Caco-2 (cell line): ENCODE results near the gene SMYD3. TPM values are rescaled to one million over a fixed set of nuclear protein-coding genes. Genes with fewer than 3 reads are reported as not detected.

Experiments
- BruUV-seq: library from RNA; stranded (reverse); fragments of 400-500 nt; replicated peaks from 2 replicates; lab custom pipeline; 2021; lab: Mats Ljungman, UMichigan
- CTCF ChIA-PET: fragments of 300-600 bp; sonication (Branson Sonifier 250); formaldehyde crosslinking; loops from one replicate; lab custom pipeline; 2022; ENCODE audit warnings: antibody characterized with exemption; lab: Charles Lee
- POLR2A ChIA-PET: fragments of 300-600 bp; sonication (Branson Sonifier 250); formaldehyde crosslinking; loops from one replicate; lab custom pipeline; 2022; ENCODE audit warnings: antibody characterized with exemption; lab: Charles Lee
- DNase-seq, 2 experiments: peaks; one replicate each; pipeline versions ENCODE4 v3.0.0 to v3.0.0-alpha.2; 2020 to 2022
- H3K27me3 ChIP-seq: replicated peaks from 2 replicates; pipeline ENCODE4 v1.6.0; 2011; ENCODE audit warnings: low read length; ENCODE audit not compliant: control insufficient read depth, insufficient read depth
- H3K36me3 ChIP-seq: 2 replicates; pipeline ENCODE4 v1.5.1; 2011; ENCODE audit warnings: low read length; ENCODE audit not compliant: control insufficient read depth, insufficient read depth
- H3K4me1 ChIP-seq: fragments of 250-450 bp; sonication (Bioruptor Pico); 2 replicates; pipeline ENCODE4 v1.5.1; 2020; ENCODE audit warnings: mild to moderate bottlenecking
- H3K4me3 ChIP-seq: 2 replicates; pipeline ENCODE4 v1.5.1; 2011; ENCODE audit warnings: low read depth, mild to moderate bottlenecking, control low read depth, low read length
- H3K9me3 ChIP-seq: fragments of 250-450 bp; sonication (Bioruptor Pico); 2 replicates; pipeline ENCODE4 v1.5.1; 2020; ENCODE audit warnings: mild to moderate bottlenecking, moderate library complexity
- H3K27ac Mint-ChIP-seq: one replicate; pipeline ENCODE4 v1.8.0; 2022; ENCODE audit warnings: mixed read lengths; ENCODE audit not compliant: unreplicated experiment
- H3K27me3 Mint-ChIP-seq: one replicate; pipeline ENCODE4 v1.8.0; 2022; ENCODE audit warnings: mixed read lengths; ENCODE audit not compliant: insufficient read depth, unreplicated experiment
- H3K36me3 Mint-ChIP-seq: one replicate; pipeline ENCODE4 v1.8.0; 2022; ENCODE audit warnings: mild to moderate bottlenecking, mixed read lengths; ENCODE audit not compliant: insufficient read depth, unreplicated experiment
- H3K4me1 Mint-ChIP-seq: one replicate; pipeline ENCODE4 v1.8.0; 2022; ENCODE audit warnings: low read depth, mixed read lengths; ENCODE audit not compliant: unreplicated experiment
- H3K4me3 Mint-ChIP-seq: one replicate; pipeline ENCODE4 v1.8.0; 2022; ENCODE audit warnings: mild to moderate bottlenecking, moderate library complexity, mixed read lengths; ENCODE audit not compliant: unreplicated experiment
- H3K9me3 Mint-ChIP-seq: one replicate; pipeline ENCODE4 v1.8.0; 2022; ENCODE audit warnings: mixed read lengths; ENCODE audit not compliant: unreplicated experiment
- intact Hi-C: fragments of 100-400 bp; cut with micrococcal nuclease; formaldehyde crosslinking; loops from one replicate; pipeline ENCODE4 v1.10.0; 2022; ENCODE audit not compliant: unreplicated experiment
- total RNA-seq: library from RNA; stranded (reverse); gene quantifications from 2 replicates; pipeline ENCODE4 v1.2.3, GENCODE V29; 2022
- TF ChIP-seq, protein P1 (sequence below), 2 experiments: fragments of 200-600 bp in 1 of 2; IDR thresholded peaks; 1 replicate in 1 of 2; 2 replicates in 1 of 2; pipeline versions ENCODE4 v1.5.1 to v1.8.0; 2011 to 2022; ENCODE audit warnings: antibody characterized with exemption in 1 of 2, control low read depth in 1 of 2, inconsistent platforms in 1 of 2, low read depth in 1 of 2, low read length in 1 of 2, mild to moderate bottlenecking in 1 of 2, moderate library complexity in 1 of 2; ENCODE audit not compliant: insufficient read depth in 1 of 2, severe bottlenecking in 1 of 2, unreplicated experiment in 1 of 2

The SMYD3 gene
- total RNA-seq, 1 experiment from 2014 or later = 33.0 TPM

DNA sequence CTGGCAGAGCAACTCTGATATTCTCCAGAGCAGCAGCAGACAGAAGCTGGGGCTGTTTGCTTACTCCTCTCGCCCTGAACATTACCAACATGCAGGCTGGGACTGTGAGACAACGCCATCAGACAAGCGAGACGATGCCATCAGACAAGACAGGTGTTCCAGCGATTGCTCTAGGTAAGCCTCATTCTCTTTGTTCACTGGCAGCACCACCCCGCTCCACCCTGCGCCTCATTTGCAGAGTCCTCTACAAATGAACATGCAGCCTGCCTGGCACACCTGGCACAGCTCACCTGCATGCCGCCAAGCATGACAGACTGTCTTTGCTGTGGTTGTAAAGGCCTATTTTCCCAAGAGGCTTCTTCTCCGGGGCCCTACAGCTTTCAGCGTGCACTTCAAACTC is 346.2 kb downstream of the SMYD3 start:
- Mint-ChIP-seq H3K9me3 (no peaks in the 10 kb centered on the region), H3K27me3 (no peaks in the 10 kb centered on the region), H3K4me3 (no peak overlapping the region), H3K4me1 (peaks cover 11% of the 10 kb centered on the region), H3K27ac (no peak overlapping the region), H3K36me3 (no peaks in the 10 kb centered on the region)
- Histone ChIP-seq H3K36me3 (no peaks in the 10 kb centered on the region), H3K4me3 (no peak overlapping the region), H3K9me3 (no peaks in the 10 kb centered on the region), H3K27me3 (no peaks in the 10 kb centered on the region), H3K4me1 (no peaks in the 10 kb centered on the region)
- BruUV-seq = no TSS peak
- intact Hi-C loops = no loop called here
- TF ChIP-seq, protein P1, sequence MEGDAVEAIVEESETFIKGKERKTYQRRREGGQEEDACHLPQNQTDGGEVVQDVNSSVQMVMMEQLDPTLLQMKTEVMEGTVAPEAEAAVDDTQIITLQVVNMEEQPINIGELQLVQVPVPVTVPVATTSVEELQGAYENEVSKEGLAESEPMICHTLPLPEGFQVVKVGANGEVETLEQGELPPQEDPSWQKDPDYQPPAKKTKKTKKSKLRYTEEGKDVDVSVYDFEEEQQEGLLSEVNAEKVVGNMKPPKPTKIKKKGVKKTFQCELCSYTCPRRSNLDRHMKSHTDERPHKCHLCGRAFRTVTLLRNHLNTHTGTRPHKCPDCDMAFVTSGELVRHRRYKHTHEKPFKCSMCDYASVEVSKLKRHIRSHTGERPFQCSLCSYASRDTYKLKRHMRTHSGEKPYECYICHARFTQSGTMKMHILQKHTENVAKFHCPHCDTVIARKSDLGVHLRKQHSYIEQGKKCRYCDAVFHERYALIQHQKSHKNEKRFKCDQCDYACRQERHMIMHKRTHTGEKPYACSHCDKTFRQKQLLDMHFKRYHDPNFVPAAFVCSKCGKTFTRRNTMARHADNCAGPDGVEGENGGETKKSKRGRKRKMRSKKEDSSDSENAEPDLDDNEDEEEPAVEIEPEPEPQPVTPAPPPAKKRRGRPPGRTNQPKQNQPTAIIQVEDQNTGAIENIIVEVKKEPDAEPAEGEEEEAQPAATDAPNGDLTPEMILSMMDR (IDR thresholded peaks at IDR 0.05; ENCODE audit: insufficient read depth in 1 of 2, low read depth in 1 of 2, low read length in 1 of 2, severe bottlenecking in 1 of 2, unreplicated experiment in 1 of 2) = no peak
- CTCF ChIA-PET = no interaction called here
- no peak for DNase-seq
- POLR2A ChIA-PET = no interaction called here

DNA sequence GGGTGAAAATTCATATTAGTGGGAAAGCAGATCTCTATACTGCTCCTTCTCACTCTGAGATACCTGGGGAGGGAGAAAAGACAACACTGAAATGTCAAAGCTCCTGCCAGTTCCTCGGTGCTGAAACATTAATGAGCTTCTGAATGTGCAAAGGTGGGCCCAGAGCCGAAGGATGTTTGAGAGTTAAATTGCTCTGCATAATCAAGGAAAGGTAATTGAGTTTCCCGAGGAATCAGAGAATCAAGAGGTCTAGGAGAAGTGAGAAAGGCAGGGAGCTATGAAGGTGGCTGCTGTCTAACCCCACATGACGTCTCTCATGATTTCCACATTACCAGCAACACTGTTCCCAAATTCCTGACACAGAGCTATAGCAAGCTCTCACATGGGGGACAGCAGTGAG is 346.7 kb downstream of the SMYD3 start:
- BruUV-seq = no TSS peak
- ChIA-PET CTCF (no interaction called here), POLR2A (no interaction called here)
- Histone ChIP-seq H3K4me1 (no peaks in the 10 kb centered on the region), H3K27me3 (no peaks in the 10 kb centered on the region), H3K4me3 (no peak overlapping the region), H3K36me3 (no peaks in the 10 kb centered on the region), H3K9me3 (no peaks in the 10 kb centered on the region)
- intact Hi-C loops = no loop called here
- DNase-seq = no peak
- peaks cover 8% of the 10 kb centered on the region for H3K4me1 Mint-ChIP-seq
- H3K27me3 Mint-ChIP-seq = no peaks in the 10 kb centered on the region
- H3K9me3 Mint-ChIP-seq = no peaks in the 10 kb centered on the region
- H3K4me3 Mint-ChIP-seq = no peak overlapping the region
- no peaks in the 10 kb centered on the region for H3K36me3 Mint-ChIP-seq
- no peak overlapping the region for H3K27ac Mint-ChIP-seq
- TF ChIP-seq, protein P1 (IDR thresholded peaks at IDR 0.05; ENCODE audit: insufficient read depth in 1 of 2, low read depth in 1 of 2, low read length in 1 of 2, severe bottlenecking in 1 of 2, unreplicated experiment in 1 of 2) = no peak

DNA sequence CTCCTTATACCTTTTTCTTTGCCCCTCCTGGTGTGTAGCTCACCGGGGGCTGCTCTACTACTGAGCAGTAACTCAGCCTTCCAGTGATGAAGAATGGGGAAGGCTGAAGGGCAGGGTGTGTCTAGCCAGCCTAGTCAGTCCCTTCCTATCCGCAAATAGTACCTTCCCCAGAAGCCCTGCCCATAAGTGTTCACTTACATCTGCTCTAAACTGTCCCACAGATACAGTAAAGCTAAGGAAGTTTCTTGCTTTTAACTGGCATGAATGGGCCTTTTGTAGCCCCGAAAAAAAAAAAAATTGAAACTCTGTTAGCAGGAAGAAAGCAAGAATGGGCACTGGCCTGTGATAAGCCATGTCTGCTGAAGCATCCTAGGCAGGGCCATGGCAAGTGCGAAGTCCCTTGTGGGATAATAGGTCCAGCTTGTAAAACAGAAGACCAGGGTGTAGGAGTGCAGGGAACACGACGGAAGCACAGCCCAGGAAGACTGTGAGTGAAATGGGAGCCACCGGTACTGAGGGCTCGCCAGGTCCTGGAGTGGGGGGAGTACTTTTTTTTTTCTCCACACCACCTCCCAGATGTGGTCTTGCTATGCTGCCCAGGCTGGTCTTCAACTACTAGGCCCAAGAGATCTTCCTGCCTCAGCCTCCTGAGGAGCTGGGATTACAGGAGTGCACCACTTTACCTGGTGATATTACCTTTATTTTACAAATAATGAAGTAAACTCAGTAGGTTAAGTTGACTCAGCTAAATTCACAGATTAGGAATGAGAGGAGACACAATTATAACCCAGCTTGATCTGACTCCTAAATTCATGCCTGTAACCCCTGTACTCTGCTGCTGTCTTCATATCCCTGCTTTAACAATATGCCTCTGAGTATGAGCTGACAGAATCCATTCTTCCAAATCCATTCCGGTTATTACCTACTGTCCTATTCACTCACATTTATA is 347.5 kb downstream of the SMYD3 start:
- Histone ChIP-seq H3K4me1 (no peaks in the 10 kb centered on the region), H3K27me3 (no peaks in the 10 kb centered on the region), H3K36me3 (no peaks in the 10 kb centered on the region), H3K4me3 (no peak overlapping the region), H3K9me3 (no peaks in the 10 kb centered on the region)
- no peaks in the 10 kb centered on the region for H3K4me1 Mint-ChIP-seq
- no peaks in the 10 kb centered on the region for H3K27me3 Mint-ChIP-seq
- TF ChIP-seq, protein P1 (IDR thresholded peaks at IDR 0.05; ENCODE audit: insufficient read depth in 1 of 2, low read depth in 1 of 2, low read length in 1 of 2, severe bottlenecking in 1 of 2, unreplicated experiment in 1 of 2) = no peak
- ChIA-PET POLR2A (no interaction called here), CTCF (no interaction called here)
- no peak overlapping the region for H3K4me3 Mint-ChIP-seq
- BruUV-seq = no TSS peak
- intact Hi-C loops = no loop called here
- no peaks in the 10 kb centered on the region for H3K9me3 Mint-ChIP-seq
- no peak for DNase-seq
- H3K27ac Mint-ChIP-seq = no peak overlapping the region
- H3K36me3 Mint-ChIP-seq = no peaks in the 10 kb centered on the region
